HL-60 (cell line): Measurements from ENCODE around the gene BRSK2.

Experiments
- CTCF ChIP-seq: IDR thresholded peaks from one replicate; pipeline ENCODE4 v1.5.1; 2011; ENCODE audit warnings: low read length, control low read depth, inconsistent platforms; ENCODE audit not compliant: insufficient read depth
- GABPA ChIP-seq: IDR thresholded peaks from 2 replicates; pipeline ENCODE4 v1.6.1; 2012; ENCODE audit warnings: low read depth
- POLR2AphosphoS5 ChIP-seq: IDR thresholded peaks from 2 replicates; pipeline ENCODE4 v1.6.1; 2012; ENCODE audit warnings: low read depth
- REST ChIP-seq: IDR thresholded peaks from 2 replicates; pipeline ENCODE4 v1.6.1; 2012; ENCODE audit warnings: low read depth; ENCODE audit not compliant: insufficient replicate concordance
- SPI1 ChIP-seq: IDR thresholded peaks from 2 replicates; pipeline ENCODE4 v1.6.1; 2012; ENCODE audit warnings: low read depth, mild to moderate bottlenecking, borderline replicate concordance

- TF ChIP-seq POLR2AphosphoS5 (no peak), REST (no peak), CTCF (no peak), SPI1 (no peak), GABPA (no peak)
Observed at GRCh38 chr11:1349327-1350041, 40.2 kb upstream of the BRSK2 start.
